RPMI8226 (cell line): ENCODE results near the gene GABBR2.
"Not testable (repeated sequence)": the region's sequence is repeated elsewhere in the genome, so short reads cannot be mapped to it uniquely, and the experiment has no call there.

Experiments
- DNase-seq: peaks from one replicate; pipeline ENCODE4 v3.0.0-alpha.2; 2015

The GABBR2 gene

DNA sequence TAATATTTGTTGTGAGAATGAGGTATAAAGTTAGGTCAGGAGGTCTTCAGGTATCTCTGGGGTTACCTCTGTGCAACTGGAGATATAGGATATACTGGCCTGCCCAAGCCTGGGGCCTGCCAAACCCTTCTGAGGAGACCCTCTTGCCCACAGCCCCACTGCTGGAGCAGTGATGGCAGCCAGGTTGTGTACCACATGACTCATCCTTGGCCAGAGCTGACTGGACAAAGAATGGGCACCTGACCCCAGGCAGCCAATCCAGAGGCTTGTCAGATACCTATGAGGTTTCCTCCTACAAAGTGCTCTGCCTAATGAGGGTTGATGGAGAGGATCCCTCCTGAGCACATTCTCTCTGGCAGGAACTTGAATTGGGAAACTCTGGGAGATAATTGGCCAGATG lies 397.2 kb downstream of the GABBR2 start:
- no peak for DNase-seq

DNA sequence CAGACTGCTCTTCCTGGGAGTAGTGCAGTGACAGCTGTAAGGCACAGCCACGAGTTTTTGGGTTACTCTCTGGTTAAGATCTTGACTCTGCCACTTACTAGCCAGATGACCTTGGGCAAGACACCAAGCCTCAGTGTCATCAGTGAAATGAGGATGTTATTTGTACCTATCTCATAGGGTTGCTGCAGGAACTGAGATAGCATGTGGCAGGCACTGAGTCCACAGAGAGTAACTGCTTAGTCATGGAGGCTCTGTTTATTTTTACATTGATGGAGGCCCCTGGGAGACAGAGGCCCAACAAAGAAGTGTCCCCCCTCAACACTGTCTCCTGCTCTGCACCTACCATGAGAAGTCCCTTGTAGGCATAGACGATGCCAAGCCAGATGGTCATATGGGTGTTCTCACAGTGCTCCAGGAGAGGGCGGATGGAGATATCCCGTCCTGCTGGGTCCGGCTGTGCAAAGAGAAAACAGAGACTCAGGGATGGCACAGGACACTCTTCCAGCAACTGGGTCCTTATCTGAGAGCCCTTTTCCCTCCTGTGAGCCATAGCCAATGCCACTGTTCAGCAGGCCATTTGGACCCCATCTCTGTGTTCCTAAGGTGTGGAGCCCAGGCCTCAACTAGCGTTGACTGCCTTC lies 397.9 kb downstream of the GABBR2 start:
- DNase-seq: no peak

DNA sequence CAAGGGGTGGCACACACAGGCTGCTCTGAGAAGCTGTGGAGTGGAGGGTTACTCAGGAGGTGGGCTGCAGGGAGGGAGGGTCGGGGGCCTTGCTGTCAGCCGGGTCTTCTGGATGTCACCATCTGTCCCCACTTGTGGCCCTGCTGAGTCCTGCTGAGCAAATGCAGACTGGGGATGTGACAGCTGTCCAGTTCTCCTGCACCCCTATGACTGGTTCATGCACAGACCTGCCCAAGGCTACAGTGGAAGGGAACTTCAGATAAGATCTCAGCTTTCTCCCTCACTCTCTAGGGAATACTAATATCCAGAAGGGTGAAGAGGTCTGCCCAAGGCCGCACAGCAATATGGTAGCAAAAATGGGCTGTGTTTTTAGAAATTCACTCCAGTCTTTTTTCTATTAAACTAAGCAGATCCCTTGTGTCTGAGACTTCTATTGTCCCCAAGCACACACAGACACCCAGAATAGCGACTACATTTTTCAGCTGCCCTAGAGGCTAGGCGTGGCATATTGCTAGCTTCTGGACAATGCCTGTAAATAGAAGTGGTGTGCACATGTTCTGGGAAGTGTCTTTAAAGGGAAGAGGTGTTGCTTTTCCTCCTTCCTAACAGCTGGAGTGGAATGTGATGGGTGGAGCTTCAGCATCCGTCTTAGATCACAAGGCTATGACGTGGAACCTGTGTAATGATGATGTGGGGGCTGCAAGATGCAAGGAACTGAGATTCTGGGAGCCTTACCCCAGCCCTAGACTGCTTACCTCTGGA lies 402.2 kb downstream of the GABBR2 start:
- DNase-seq: no peak

DNA sequence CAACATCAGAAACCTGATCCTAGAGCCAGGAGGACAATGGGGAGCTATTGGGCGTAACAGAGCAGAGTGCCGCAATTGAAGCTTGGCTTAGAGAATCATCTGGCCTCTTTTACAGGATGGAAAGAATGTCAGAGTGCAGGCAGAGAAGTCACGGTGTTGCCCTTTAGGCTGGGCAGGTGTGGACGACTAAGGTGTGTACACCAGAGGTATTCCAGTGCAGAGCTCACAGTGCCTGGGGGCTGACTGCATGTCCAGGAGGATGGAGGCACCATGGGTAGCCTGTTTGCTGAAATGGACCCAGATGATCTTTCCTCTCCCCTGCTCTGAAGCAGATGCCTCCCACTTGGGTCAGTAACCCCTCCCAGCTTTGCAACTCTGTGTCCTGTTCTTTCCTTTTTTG lies 404.4 kb downstream of the GABBR2 start:
- no peak for DNase-seq

DNA sequence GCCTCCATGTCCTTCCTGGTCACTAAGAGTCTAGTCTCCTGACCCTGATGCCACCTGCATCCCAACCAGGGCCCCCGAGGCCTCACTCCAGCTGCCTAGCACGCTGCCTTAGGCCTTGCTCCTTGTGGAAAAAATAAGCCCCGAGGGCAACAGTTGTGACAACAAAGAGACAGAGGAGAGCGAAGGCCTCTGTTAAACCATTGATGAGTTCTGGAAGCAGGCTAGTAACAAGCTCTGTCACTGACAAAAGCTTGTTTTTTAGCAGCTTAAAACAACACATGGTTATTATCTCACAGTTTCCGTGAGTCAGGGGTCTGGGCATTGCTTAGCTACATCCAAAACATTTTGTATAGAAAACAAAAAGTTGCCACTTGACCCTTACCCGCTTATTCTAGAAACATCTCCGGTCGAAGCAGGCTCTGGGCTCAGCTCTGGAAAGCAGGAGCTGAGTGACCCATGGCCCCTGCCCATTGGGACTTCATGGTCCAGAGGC lies 405.1 kb downstream of the GABBR2 start:
- no peak for DNase-seq

DNA sequence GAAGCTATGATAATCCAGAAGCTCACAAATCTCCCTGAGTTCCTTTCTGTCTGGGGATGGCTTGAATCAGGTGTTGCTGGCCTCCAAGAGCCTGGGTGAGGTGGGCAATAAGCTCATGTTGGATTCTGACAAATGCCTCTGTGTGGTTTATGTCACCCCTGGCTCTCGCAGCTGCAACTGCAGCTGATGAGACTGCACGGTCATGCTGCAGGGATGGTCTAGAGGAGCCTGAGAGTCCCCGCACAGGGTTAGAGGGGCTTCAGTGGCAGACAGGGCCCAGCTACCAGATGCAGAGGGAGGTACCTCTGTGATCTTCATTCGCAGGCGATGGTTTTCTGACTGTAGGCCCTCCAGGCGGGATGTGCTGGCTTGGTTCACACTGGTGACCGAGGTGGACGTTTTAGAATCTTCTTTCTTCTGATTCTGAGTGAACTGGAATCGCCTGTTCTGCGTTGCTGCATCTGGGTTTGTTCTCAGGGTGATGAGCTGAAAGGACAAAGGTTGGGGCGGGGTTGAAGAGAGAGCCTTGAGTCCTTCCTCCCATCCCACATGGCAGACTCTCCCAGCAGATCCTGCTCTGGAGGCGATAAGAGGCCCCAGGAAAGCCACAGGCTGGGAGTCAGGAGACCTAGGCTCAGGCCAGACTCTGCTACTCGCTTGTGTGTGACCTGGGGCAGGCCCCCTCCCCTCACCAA lies 405.6 kb downstream of the GABBR2 start:
- no peak for DNase-seq

DNA sequence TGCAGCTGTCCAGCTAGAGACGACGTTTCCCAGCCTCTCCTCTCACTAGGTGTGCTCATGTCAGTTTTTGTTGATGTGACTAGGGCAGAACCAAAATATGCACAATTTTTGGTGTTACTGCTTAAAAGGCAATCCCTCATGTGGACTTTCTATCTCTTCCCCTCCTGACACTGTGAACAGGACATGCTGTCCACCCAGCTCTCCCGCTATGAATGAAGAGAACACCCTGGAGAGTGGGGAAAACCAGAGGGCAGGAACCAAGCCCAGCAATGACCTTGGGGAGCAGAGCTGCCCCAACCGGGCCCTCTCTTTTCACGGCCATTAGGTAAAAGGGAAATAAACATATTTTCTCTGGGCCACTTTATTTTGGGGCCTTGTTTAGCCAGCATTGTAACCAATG lies 406.6 kb downstream of the GABBR2 start:
- no peak for DNase-seq

DNA sequence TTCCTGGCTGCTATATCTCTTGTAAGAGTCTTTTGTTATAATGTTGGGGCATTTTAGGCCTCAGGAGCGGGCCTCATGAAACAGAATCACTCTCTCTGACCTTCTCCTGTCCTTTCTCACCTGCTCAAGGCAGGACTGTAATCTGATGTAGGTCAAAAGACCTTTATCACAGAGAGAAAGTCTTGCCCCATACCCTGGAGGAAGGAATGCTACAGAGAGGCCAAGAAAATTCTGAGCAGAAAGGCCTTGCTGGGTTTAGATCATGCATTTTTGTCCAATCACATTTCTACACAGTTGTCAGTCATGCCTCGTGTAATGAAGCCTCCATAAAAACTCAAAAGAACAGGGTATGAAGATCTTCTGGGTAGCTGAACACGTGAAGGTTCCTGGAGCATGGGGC lies 408.1 kb downstream of the GABBR2 start:
- DNase-seq: no peak

DNA sequence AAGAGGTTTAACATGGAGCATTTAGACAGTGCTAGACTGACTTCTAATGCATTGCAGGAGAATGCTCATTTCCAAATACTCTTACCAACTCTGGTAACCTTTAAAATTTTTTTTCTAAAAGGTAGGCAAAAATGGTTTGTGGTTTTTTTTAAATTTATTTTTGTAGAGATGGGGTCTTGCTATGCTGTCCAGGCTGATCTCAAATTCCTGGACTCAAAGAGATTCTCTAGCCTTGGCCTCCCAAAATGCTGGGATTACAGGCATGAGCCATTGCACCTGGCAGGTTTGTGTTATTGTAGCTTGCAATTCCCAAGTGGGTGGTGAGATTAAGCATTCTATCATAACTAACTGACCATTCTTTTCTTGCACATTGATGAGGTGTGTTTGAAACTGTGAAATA lies 410.3 kb downstream of the GABBR2 start:
- DNase-seq: no peak

DNA sequence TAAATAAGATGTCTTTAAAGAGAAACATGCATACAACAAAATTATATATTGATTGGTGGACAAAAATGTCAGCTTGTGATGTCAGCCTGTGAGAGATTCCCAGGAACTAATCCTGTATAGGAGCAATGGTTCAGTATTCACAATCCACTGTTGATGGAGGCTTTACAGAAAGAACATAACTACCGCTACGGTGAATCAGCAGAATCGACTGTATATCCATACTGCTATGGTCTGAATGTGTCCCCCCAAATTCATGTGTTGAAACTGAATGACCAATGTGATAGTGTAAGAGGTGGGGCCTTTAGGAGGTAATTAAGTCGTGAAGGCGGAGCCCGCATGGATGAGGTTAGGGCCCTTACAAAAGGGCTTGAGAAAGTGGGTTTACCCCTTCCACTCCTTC lies 412.9 kb downstream of the GABBR2 start:
- DNase-seq: no peak

DNA sequence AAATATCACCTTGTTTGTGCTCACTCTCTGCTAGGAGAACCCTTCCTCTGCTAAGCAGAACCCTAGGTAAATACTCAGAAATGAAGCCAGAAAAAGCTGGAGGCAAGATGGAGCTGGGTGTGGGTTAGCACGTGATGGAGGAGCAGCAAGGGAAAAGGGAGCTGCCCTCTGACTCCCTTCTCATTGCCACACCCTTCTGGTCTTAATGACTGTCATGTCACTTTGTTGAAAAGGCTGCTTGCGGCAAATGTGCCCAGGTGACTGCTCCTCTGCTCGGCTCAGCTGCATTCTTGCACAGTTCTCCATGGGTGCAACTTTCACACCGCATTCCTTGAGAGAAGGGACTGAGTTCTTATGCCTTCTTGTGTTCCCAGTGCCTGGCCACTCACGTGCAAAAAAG lies 416.9 kb downstream of the GABBR2 start:
- no peak for DNase-seq

DNA sequence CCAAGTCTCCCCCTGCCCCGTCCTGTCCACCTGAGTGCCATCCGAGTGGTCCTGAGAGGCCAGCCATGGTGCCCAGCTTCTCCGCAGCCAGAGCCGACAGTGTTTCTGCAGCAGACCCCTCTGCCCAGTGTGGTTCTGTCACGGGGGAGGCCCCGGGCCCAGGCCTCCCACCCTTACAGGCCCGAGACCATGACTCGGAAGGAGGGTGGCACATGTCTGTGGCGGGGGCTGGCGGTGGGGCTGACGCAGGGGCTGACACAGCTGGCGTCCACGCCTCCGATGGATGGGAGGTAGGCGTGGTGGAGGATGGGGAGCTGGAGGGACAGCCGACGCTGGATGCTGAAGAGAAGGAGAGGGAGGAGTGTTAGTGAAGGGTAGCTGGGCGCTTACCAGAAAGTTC lies 418.3 kb downstream of the GABBR2 start:
- DNase-seq: no peak

DNA sequence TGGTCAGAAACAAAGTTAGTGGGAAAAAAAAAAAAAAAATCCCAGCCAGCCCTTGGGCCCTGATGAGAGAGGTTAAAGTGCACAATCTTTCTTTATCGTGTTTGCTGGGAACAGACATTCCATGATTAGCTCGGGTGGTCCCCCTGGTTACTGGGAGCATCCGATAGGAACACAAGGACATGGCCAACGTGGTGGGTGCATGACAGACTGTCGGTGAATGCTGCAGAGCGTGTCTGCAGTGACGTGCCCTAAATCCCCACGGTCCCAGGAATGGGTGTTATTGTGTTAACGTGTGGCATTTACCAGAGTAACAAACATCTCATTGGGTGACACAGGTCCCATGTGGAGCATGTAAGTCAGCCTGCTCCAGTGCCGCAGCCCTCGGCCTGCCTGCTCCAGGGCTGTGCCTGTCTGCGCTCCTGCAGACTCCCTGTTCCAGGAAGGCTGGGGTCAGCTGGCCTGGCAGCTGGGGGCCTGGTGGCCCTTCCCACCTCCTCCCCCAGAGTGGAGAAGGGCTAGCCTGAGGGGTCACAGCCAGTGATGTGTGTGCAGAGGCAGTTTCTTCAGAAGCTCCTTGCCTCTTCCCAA lies 419.0 kb downstream of the GABBR2 start:
- DNase-seq: no peak

DNA sequence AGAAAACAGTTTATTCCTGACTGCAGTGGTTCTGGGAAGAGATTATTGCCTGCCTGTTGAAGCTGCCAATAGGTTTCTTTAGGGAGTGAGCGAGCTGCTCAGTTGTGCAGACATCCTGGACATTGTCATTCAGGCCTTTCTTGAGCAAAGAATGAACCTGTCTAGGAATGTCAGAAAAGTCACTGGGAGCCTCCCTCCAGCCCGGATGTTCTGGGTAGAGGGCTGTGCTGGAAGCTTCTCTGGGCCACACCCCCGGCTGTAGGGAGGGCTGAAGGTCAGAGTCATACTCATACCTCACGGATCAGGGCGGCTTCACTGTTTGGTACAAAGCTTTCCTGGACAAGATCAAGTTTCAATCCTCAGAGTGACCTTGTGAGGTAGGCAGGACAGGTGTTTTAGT lies 419.9 kb downstream of the GABBR2 start:
- DNase-seq: no peak

DNA sequence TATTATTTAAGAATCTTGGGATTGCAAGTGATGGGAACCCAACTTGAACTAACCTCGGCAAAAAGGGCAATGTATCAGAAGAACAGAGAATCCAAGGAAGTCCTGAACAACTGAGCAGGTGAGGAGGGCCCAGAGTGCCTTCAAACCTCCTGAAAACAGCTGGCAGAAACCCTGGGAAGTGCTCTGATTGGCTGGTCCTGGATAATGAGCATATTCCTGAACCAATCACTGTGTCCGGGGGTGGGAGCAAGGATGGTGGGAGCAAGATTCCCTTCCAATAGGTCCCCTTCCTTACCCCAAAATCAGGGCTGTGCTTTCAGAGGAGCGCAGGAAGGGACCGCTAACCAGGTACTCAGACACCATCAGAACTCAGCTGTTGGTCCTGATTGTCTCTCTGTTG lies 421.4 kb downstream of the GABBR2 start:
- no peak for DNase-seq

DNA sequence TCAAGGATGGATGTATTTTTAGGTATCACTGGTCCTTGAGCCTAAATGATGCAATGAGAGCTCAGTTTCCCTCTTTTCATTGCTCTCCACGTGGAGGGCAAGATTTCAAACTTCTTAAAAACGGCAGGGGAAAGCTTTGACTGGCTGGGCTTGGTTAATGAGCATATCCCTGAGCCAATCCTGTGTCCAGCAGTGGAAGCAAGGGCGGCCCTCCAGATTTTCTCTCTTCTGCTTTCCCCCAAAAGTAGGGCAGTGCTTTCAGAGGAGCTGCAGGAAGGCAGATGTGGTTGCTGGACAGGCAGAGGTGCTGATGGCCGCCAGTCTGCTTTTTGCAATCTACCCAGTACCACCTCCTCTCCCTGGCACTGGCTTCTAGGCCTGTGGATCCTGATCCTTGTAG lies 423.3 kb downstream of the GABBR2 start:
- DNase-seq: no peak

DNA sequence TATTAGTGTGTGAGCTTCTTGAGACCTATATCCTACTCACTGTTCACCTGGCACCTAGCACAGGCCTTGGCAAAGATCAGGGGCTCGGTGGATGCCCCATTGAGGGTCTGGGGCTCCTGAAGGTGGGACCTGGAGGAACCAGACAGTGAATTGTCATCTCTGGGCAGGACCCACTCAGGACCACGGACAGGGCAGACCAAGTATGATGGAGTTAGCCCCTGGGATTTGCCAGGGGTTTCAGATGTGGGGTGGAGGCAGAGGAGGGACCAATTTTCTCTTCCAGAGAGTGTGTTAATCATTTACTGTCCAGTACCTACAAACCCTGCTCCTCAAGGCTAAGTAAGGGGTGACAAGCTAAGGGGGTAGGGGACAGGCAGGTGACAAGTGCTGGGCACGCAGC lies 424.0 kb downstream of the GABBR2 start:
- DNase-seq: no peak

DNA sequence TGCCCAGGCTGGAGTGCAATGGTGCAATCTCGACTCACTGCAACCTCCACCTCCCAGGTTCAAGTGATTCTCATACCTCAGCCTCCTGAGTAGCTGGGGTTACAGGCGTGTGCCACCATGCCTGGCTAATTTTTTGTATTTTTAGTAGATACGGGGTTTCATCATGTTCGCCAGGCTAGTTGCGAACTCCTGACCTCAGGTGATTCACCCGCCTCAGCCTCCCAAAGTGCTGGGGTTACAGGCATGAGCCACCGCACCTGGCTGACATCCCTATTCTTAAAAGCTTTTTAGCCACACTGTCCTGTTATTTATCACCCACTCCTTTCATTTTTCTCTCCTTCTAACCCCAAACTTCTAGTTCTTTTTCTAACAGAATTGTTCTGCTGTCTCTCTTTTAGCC lies 425.6 kb downstream of the GABBR2 start:
- DNase-seq: not testable (repeated sequence)

DNA sequence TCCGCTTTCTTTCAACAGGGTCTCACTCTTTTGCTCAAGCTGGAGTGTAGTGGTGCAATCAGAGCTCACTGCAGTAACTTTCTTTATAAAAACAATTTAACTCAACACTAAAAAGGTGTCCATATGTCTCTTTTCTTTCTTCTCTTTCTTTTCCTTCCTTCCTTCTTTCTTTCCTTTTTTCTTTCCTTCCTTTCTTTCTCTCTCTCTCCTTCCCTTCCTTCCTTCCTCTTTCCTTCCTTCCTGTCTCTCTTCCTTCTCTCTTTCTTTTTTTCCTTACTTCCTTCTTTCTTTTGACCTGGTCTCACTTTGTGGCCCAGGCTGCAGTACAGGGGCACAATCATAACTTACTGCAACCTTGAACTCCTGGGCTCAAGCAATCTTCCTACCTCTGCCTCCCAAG lies 427.5 kb downstream of the GABBR2 start:
- DNase-seq: no peak

DNA sequence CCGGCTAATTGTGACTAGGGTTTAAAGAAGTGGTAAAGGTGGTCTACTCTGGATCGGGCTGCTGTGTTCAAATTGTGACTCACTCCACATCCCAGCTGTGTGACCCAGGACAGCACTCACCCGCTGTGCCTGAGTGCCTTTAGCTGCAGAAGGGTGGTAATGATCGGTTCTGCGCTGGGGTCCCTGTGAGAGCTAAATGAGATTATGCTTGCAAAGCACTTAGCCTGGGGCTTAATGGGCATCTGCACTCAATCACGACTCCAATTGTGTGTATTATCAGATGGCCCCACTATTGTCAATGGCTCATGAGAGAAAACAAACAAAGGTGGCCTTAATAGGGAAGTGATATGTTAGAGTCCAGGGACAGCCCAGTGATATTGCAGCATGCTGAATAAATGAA lies 428.2 kb downstream of the GABBR2 start:
- no peak for DNase-seq

DNA sequence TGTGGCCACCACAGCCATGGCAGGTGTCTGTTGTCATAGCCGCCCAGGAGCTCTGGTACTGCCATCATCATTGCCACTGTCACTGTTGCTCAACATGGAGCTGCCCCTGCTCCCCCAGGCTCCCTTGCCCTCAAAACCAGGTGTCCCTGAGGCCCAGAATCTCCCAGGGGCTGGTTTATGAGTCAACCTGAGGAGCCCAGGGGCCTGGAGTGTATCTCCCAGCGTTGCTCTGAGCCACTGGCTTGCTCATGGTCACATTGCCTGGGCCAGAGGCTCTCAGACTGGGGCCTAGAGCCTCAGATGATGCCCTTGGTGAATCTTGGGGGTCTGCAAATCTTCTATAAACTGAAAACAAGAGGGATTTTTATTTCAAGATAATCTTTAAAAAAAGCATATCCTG lies 428.6 kb downstream of the GABBR2 start:
- no peak for DNase-seq

DNA sequence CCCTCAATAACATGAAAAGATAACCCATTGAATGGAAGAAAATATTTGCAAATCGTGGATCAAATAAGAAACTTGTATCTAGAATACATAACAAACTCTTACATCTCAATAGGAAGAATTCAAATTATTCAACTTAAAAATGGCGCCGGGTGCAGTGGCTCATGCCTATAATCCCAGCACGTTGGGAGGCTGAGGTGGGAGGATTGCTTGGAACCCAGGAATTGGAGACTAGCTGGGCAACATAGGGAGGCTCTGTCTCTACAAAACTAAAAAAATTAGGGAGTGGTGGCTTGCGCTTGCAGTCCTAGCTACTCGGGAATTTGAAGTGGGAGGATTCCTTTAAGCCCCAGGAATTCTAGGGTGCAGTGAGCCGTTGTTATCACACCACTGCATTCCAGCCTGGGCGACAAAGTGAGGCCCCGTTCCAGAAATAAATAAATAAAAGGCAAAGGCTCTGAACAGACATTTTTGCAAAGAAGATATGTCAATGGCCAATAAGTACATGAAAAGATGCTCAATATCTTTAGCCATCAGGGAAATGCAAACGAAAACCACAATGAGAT lies 431.7 kb downstream of the GABBR2 start:
- no peak for DNase-seq

DNA sequence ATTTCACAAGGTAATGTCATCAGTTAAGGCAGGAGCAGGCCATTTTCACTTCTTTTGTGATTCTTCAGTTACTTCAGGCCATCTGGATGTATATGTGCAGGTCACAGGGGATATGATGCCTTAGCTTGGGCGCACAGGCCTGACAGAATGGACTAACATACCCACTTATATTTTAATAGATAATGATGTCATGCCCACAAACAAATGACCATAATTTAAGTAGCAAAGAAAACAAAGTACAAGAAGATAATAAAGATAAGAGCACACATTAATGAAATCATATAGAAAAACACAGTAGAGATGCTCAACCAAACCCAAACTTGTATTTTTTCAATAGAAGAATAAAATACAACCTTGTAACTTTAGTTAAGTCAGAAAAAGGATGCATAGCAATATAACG lies 433.6 kb downstream of the GABBR2 start:
- DNase-seq: no peak
